Peyer's patch (tissue), 4 donors: ENCODE measurements around the gene SLC28A3. TPM values are rescaled to one million over a fixed set of nuclear protein-coding genes. Genes with fewer than 3 reads are reported as not detected.

ENCODE experiments used
- DNase-seq, 3 donors: peaks; one replicate each; pipeline ENCODE4 v3.0.0-alpha.2; 2017 to 2019
- H3K27ac ChIP-seq, 4 donors: fragments of 200-600 bp; sonication (generic); one replicate each; pipeline ENCODE4 v1.5.1; 2016 to 2019
- H3K27me3 ChIP-seq, 2 donors: fragments of 200-600 bp; sonication (generic); one replicate each; pipeline ENCODE4 v1.5.1; 2019
- H3K36me3 ChIP-seq, 3 donors: fragments of 200-600 bp; sonication (generic); one replicate each; pipeline ENCODE4 v1.5.1; 2016 to 2019
- H3K4me1 ChIP-seq, 4 donors: fragments of 200-600 bp; sonication (generic); one replicate each; pipeline ENCODE4 v1.5.1; 2016 to 2019
- H3K4me3 ChIP-seq, 4 donors: fragments of 200-600 bp; sonication (generic); 1 replicate in 3 of 4; 2 replicates in 1 of 4; pipeline ENCODE4 v1.5.1; 2016 to 2019; ENCODE audit warnings: mild to moderate bottlenecking in 1 of 4
- H3K9me3 ChIP-seq, 4 donors: fragments of 200-600 bp; sonication (generic); one replicate each; pipeline ENCODE4 v1.5.1; 2016 to 2019; ENCODE audit warnings: mild to moderate bottlenecking in 1 of 4
- POLR2A ChIP-seq, 2 donors: fragments of 450-650 bp; IDR thresholded peaks; one replicate each; pipeline ENCODE4 v1.5.1; 2017; ENCODE audit warnings: antibody characterized with exemption in 2 of 2, mild to moderate bottlenecking in 2 of 2, moderate library complexity in 2 of 2
- total RNA-seq, 4 donors: library from RNA; depleted of rRNA; stranded (reverse); fragments of >200 nt; gene quantifications; one replicate each; pipeline ENCODE4 v1.1.0, GENCODE V29; 2016
- TF ChIP-seq, protein P1 (sequence below), 6 experiments: fragments of 450-650 bp in 4 of 6; fragments of 200-600 bp in 2 of 6; sonication (generic) in 1 of 6; IDR thresholded peaks; one replicate each; pipeline ENCODE4 v1.5.1; 2017 to 2019; ENCODE audit warnings: antibody characterized with exemption in 6 of 6, mild to moderate bottlenecking in 3 of 6, moderate library complexity in 1 of 6

SLC28A3 gene
- total RNA-seq, 4 donors from 2014 or later: 5.0 to 22.3 (median 7.4) TPM

DNA sequence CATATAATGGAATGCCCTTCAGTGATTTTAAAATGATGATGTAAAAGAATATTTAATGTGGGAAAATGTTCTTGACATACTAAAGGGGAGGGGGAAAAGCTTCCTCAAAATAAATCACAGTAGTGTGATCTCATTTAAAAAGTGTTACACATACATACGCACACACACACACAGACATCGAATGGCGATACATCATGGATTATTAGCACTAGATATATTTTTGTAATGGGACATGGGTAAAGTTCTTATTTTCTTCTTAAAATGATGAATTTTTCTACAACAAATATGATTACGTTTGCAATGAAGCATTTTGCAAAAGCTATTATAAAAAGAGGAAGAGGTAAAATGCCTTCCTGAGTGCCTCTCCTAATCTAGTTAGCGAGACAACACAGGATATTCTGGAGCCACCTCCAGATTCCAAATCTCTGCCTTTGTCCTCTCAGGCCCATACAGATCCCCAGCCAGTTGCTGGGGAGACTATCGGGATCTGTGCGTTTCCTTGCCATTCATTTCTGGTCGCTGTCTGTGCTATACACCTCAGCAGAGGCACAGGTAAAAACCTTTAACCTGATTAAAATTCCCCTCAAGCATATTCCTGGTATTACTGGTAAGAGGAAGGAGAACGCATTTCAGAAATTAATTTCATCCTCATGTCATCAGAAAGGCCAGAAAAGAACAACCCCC is 69.6 kb downstream of the SLC28A3 start:
- H3K4me3 ChIP-seq: peak overlapping the region in 3 of 4 donors; percentile 2 to 15 (median 12)
- no peak for DNase-seq
- no peaks in the 10 kb centered on the region for H3K27me3 ChIP-seq
- H3K27ac ChIP-seq: peak overlapping the region in 3 of 4 donors; percentile 49 to 60 (median 51)
- H3K36me3 ChIP-seq: no peaks in the 10 kb centered on the region
- H3K9me3 ChIP-seq: no peaks in the 10 kb centered on the region
- no peaks in the 10 kb centered on the region for H3K4me1 ChIP-seq
- TF ChIP-seq, protein P1, sequence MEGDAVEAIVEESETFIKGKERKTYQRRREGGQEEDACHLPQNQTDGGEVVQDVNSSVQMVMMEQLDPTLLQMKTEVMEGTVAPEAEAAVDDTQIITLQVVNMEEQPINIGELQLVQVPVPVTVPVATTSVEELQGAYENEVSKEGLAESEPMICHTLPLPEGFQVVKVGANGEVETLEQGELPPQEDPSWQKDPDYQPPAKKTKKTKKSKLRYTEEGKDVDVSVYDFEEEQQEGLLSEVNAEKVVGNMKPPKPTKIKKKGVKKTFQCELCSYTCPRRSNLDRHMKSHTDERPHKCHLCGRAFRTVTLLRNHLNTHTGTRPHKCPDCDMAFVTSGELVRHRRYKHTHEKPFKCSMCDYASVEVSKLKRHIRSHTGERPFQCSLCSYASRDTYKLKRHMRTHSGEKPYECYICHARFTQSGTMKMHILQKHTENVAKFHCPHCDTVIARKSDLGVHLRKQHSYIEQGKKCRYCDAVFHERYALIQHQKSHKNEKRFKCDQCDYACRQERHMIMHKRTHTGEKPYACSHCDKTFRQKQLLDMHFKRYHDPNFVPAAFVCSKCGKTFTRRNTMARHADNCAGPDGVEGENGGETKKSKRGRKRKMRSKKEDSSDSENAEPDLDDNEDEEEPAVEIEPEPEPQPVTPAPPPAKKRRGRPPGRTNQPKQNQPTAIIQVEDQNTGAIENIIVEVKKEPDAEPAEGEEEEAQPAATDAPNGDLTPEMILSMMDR (IDR thresholded peaks at IDR 0.05): no peak
- TF ChIP-seq POLR2A (IDR thresholded peaks at IDR 0.05): no peak

DNA sequence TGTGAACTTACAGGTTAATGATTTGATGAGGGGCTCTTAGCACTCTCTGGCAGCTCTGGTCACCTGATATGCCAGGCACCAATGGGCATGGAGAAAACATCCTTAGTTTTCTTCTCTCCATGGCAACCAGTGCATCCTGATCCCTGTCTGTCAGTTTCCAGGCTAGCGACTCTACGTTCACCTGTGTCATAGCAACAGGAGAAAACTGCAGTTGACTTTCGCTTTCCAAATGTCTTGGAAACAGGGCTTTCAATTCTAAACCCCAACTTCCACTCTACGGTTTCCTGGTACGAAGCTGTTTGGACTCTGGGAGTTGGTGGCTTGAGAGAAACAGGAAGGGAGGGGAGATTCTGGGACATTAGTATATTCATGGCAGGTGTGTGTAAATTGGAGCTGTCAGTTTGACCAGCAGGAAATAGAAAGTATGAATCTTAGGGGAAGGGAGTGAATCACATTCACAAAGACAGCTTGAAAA is 74.4 kb downstream of the SLC28A3 start:
- no peaks in the 10 kb centered on the region for H3K4me1 ChIP-seq
- DNase-seq: no peak
- TF ChIP-seq, protein P1 (IDR thresholded peaks at IDR 0.05): peak in 1 of 6 experiments; percentile 1
- TF ChIP-seq POLR2A (IDR thresholded peaks at IDR 0.05): no peak
- H3K27ac ChIP-seq: no peak overlapping the region
- no peaks in the 10 kb centered on the region for H3K9me3 ChIP-seq
- no peaks in the 10 kb centered on the region for H3K36me3 ChIP-seq
- H3K4me3 ChIP-seq: no peak overlapping the region
- no peaks in the 10 kb centered on the region for H3K27me3 ChIP-seq

GRCh38 chr9:84264307-84265029 is 76.1 kb downstream of the SLC28A3 start:
- Histone ChIP-seq H3K4me1 (no peaks in the 10 kb centered on the region), H3K9me3 (no peaks in the 10 kb centered on the region), H3K36me3 (no peaks in the 10 kb centered on the region), H3K27ac (no peak overlapping the region), H3K4me3 (no peak overlapping the region), H3K27me3 (no peaks in the 10 kb centered on the region)
- DNase-seq: no peak
- no peak for TF ChIP-seq POLR2A (IDR thresholded peaks at IDR 0.05)
- TF ChIP-seq, protein P1 (IDR thresholded peaks at IDR 0.05): no peak

GRCh38 chr9:84261070-84261746 is 79.3 kb downstream of the SLC28A3 start:
- H3K27ac ChIP-seq: no peak overlapping the region
- no peaks in the 10 kb centered on the region for H3K27me3 ChIP-seq
- H3K4me3 ChIP-seq: peak overlapping the region in 1 of 4 donors; percentile 1
- TF ChIP-seq, protein P1 (IDR thresholded peaks at IDR 0.05): peak; percentile 54 to 91 (median 86)
- no peak for TF ChIP-seq POLR2A (IDR thresholded peaks at IDR 0.05)
- no peaks in the 10 kb centered on the region for H3K9me3 ChIP-seq
- no peaks in the 10 kb centered on the region for H3K4me1 ChIP-seq
- no peaks in the 10 kb centered on the region for H3K36me3 ChIP-seq
- DNase-seq: peak; percentile 63 to 90 (median 86)

GRCh38 chr9:84258371-84258770 is 82.2 kb downstream of the SLC28A3 start:
- no peak overlapping the region for H3K27ac ChIP-seq
- no peak overlapping the region for H3K4me3 ChIP-seq
- TF ChIP-seq POLR2A (IDR thresholded peaks at IDR 0.05): no peak
- TF ChIP-seq, protein P1 (IDR thresholded peaks at IDR 0.05): no peak
- H3K9me3 ChIP-seq: no peaks in the 10 kb centered on the region
- H3K4me1 ChIP-seq: peaks cover 0 to 11% (median 0%) of the 10 kb centered on the region in 4 donors
- H3K36me3 ChIP-seq: no peaks in the 10 kb centered on the region
- DNase-seq: no peak
- no peaks in the 10 kb centered on the region for H3K27me3 ChIP-seq
